HG02642 (cell line): ENCODE results near the gene MYL12A.

Source experiments
- ATAC-seq: cut with Tn5 transposase; IDR thresholded peaks from one replicate; pipeline ENCODE4 v1.9.1; 2021; ENCODE audit warnings: mild to moderate bottlenecking; ENCODE audit not compliant: unreplicated experiment, poor library complexity

Gene MYL12A

DNA sequence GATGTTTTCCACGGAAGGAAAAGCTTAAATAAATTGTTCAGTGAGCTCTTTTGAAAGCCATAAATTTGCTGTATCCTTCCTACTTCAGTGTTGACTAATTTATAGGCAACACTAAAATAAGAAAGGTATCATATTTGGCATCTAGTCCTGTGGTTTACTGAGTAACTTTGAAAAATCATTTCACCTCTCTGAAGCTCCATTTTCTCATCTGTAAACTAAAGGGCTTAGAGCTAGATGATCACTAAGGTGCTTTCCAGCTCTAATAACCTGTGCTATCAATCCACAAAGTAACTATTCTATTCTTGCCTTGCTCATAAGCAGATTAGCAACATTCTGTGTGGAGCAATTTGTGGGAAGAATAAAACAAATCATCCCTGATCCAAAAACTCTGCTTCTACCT is 24.2 kb upstream of the MYL12A start:
- no peak for ATAC-seq

DNA sequence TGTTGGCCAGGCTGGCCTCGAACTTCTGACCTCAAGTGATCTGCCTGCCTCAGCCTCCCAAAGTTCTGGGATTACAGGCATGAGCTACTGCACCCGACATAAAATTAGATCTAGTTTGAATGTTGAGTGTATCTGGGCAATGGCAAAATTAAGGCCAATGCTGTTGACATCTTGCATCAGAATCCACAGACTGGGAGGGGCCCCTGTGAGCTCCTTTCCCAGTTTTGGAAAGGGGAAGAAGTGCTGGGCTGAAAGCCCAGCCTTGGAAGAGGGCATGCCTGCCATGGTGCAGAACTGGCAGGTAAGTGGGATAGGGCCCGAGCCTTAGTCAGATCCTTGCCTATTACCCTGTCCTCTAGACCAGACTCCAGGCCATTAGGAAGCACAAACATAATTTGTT is 23.4 kb upstream of the MYL12A start:
- no peak for ATAC-seq

DNA sequence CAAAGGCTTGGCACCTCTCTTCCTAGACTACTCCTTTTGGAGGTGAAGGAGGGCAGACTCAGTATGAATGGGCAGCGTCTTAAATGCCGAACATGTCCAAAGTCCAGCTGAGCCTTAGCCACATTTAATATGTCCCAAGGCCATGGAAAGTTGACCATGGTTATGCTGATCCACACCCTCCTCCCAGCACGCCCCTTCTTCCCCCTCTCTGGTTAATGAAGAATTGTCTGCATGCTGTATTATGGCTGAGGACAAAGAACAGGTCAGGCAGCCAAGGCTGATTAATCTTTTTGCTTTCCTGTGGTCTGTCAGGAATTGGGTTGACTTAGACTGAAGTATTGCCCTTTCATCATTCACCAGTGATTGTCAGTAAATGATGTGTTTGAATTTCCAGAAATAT is 22.0 kb upstream of the MYL12A start:
- ATAC-seq: no peak

DNA sequence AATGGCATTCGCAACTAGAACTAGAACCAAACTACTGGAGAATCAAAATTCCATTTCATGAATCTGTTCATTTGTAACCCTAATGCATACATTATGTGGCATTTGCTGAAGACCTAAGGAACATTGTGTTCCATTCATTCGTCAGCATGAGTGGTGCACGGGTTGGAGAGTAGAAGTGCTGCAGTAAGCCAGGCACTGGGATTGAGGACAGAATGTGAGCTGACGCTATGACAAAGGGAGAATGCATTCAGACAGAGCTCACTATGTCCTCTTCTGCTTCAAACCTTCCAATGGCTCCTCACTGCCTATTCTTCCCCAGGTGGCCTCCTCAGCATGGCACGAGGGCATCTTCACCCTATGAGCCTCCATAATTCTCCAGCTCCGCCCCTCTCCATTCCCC is 21.6 kb upstream of the MYL12A start:
- no peak for ATAC-seq

DNA sequence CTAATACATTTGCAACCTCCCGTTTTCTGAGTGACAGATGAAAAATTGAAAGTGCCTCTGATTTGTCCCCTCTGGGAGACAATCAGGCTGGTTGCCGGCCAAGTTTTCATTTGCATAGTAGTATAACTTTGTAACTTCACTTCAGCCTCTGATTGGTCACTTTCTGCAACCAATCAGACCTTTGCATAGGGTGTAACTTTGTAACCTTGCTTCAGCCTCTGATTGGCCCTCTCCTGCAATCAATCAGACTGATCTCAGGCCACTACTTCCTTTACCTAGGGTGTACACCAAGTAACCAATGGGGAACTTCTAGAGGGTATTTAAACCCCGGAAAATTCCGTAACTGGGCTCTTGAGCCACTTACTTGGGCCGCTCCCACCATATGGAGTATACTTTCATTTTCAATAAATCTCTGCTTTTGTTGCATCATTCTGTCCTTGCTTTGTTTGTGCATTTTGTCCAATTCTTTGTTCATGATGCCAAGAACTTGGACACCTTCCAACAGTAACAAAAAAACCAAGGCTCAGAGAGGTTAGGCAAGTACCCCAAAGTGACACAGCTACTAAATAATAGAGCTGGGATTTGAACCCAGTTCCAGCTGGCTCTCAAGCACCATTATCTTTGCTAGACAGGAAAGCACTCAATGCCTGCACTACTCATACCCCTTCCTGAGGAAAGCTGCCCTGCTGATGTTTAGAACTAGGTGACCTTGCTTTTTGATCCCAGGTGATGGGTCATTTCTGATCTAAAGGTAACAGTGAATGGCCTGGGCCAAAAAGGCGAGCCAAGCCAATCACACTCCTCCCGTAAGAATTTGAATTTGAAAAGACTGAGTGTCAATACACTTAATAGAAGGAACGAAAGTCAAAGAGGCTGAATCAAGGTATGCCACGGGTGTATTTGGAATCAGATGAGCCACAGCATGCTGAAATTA is 16.9 kb upstream of the MYL12A start:
- ATAC-seq: no peak

DNA sequence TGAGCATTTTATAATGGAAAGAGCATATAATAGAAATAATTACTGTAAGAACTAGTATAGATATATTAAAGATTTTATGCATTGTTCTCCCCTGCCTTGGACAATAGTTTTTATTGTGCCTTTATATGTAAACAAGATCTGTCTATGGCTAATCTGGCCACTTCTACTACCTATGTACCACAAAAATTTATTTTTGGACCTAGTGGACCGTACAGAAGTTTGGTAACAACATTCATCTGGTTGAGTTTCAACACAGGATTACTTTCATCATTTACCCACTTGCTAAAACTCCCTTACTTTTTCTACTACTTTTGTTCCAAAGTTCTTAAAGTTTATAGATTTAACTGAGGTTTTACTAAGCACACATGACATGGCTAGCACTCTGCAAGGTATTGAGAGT is 14.6 kb upstream of the MYL12A start:
- no peak for ATAC-seq

DNA sequence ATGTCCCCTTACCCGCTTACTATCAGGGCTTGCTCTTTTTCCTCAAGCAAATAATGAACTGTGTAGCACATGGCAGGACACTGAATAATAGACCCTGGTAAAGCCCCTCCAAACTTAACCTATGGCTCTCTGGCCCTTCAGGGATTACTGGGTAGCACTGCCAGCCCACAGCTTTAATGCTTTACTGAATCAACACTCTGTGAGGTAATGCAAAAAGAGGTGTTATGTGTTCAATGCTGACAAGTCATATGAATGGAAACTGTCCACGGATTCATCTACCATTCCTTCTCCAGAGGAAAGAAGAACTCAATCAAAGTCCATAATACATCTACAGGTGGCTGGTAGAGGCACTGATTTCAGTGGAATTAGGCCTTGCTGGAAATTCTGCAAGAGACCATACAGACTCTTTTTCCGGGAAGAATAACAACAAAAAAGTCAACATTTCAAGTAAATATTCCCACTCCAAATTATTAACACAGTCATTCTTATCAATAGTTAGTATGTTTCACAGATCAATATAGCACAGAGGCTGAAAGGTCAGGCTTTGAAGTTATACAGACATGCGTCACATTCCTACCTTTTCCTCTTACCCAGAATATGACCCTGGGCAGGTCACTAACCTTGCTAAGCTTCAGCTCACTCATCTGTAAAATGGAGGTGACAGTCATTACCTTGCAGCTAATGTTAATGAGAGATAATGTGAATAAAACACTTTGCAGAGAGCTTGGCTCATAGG is 14.0 kb upstream of the MYL12A start:
- ATAC-seq: no peak

DNA sequence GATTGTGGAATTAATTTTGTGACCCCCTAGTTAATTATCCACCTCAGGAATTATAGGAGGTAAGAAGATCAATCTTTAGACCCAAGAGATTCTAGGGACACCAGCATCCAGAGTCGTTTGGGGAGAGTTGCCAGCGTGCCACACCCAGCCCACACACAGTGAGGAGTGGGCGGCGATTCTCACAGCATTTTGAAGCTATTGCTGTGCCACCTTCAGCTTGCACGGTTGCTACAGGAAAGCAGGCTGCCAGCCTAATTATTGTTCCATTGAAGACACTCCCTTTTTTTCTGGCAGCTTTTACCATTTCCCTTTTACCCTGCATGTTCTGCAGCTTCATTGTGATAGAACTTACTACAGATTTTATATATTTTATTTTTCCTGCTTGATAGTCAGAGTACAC is 13.1 kb upstream of the MYL12A start:
- no peak for ATAC-seq

DNA sequence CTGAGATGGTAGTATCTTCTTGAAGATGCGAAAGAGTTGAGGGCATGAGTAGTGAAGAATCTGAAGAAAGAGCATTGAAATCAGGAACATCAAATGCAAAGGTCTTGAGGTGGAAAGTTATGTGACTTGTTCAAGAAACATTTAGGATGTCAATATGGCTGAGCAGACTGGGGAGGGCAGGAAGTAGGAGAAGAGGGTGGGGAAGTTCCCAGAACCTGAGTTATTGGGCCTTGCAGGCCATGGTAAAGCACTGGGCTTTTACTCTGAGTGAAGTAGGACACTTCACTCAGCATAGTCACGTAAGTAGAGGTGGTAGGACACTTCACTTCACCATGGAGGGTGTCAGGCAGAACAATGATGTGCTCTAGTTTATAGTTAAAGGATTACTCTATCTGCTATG is 11.8 kb upstream of the MYL12A start:
- no peak for ATAC-seq

DNA sequence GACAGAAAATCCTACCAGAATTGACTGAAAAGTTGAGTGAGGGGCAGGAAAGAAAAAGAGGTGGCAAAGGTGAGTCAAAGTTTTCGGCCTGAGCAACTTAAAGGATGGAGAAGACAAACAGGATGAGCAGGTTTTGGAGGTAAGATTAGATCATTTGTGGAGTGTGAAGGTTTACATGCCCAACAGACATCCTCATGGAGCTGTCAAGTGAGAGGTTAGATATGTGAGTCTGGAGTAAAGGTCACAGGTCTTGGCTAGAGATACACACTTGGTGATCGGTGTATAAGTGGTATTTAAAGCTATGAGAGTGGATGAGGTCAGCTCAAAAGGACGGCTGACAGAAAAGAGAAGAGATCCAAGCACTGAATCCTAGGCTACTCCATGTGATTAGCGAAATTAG is 11.1 kb upstream of the MYL12A start:
- ATAC-seq: no peak

DNA sequence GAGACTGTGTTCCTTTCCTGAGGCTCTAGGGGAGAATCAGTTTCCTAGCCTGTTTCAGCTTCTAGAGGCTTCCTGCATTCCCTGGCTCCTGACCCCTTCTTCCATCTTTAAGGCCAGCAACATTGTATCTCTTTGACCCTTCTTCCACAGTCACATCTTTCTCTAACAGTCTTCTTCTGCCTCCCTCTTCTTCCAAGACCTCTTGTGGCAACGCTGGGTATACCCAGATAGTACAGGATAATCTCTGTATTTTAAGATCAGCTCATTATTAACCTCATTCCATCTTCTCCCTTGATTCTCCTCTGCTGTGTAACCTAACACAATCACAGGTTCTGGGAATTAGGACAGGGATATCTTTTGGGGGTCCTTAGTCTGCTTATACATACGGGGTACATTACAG is 8.9 kb upstream of the MYL12A start:
- ATAC-seq: no peak

DNA sequence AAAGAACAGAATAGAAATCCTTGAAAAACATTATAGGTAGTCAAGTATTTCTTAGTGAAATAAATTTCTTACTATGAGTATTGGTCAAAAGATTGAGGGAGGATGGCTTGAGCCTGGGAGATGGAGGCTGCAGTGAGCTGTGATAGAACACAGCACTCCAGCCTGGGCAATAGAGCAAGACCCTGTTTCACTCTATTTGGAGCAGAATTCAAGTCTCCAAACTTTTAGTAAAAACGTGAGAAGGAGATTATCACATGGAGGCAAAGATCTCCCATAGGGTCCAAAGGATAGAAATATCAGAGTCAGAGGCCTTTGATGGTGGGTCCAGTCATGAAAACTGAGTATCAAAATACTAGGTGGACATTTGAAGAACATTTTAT is 2.4 kb upstream of the MYL12A start:
- ATAC-seq: no peak

DNA sequence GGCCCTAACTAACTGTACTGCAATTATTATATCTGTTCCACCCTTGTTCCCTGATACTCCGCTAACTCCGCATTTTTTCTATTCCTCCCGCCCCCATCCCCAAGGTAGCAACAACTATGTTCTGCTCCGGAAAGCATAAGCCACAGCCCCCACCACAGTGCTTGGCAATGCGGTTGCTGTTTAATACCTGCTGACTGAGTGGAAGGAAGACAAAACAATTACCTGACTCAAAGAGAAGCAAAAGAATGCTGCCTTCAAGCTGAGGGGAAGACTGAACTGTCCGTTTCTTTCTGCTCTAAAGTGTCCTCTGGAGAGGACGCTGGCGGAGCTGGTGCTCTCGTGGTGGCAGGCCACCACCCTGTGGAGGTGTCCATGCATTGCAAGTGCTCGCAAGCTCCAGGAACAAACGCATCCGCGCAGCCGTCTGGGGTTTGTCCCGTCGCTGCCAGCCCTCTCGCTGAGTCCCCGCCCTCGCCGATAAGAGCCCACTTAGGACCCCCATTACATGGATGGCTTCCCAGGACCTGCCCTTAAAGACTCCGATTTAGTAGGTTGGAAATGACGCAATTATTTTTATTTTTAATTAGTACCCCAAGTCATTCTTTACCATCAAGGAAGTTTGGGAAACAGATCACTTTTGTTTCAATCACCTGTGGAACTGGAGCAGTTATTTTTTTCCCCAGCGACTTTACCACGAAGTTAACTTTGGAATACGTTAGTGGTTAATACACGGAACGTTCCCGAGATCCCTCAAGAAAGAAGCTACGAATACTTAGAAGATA is 1.6 kb upstream of the MYL12A start:
- peak; percentile 46 for ATAC-seq

DNA sequence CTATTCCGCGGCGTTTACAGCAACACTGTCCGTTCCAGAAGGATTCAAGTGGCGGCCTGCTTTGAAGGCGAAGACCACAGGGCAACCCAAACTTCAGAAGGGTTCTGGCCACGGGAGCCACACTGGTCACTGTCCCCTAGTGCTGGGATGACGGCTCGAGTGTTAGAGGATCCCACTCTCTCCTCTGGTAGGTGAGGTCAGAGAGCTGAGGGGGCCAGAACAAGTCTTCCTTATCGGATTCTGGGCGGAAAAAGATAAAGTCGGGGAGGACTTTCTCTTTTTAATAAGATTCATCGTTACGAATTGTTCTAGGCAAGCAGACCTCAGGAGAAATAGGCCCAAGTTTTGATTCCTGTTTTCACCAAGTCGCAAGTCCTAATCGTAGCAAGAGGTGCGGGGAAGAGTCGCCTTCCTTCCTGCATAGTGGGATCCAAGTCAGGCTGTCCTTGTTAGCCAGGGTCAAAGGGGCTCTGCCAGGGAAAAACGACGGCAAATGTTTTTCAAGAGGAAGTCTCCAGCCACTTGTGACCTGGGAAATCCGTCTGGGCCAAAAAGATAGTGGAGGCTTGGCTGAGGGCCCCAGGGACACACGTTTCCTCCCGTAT is 864 bp upstream of the MYL12A start:
- peak; percentile 0 for ATAC-seq

DNA sequence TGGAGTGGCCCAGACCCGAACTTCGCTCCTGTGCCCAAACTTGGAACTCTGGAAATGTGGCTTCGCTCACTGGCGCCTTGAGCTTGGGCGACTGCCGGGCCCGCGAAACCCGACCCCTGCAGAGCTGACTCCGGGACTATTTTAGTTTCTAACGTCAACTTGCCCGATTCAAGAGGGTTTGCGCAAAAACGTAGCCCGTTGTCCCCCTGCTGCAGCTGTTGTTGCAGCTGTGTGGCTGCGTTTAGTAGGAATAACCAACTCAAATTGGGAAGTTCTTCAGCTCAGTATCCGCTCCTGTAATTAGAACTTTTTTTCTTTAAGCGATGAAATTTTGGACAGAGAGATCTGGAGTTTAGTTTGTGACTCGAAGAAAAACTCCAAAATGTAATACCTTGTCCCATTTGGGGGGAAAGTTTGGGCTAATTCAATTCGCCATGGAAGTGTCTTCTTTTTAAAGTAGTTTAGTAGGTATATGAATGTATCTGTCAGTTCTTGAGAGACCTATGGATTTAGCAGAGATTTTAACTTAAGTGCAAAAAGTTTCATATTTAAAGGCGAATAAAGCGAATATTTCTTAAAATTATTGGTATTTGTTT is 559 bp downstream of the MYL12A start:
- ATAC-seq: no peak

DNA sequence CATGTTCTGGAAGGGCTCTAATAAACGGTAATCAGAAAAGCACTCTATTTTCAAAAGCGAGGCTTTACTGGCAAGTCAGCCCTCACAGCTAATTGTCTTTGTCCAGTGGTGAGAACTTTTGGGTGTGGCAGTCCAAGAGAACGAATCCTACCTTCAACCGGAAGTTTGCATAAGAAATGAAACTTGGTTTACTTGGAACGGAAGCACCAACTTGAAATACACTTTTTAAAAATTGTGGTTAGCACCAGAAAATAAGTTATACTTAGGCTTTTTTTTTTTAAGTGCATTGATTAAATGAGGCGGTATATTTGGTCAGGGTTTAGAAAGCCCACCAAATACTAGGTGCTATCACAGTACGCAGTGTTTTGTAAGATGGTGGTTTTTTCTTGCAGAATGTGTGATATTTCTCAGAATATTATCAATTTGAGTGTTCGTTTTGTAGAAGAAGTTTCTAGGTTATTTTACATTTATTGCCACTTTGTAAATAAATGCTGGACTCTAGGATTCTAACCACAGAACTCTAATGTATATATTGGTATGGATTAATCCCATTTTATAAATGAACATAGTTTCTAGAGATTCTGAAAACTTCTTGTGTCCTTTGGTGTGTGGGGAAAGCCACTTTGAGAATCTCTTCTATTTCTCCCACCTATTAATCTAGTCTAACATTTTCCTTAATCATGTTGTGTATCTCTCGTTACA is 1.2 kb downstream of the MYL12A start:
- ATAC-seq: no peak

DNA sequence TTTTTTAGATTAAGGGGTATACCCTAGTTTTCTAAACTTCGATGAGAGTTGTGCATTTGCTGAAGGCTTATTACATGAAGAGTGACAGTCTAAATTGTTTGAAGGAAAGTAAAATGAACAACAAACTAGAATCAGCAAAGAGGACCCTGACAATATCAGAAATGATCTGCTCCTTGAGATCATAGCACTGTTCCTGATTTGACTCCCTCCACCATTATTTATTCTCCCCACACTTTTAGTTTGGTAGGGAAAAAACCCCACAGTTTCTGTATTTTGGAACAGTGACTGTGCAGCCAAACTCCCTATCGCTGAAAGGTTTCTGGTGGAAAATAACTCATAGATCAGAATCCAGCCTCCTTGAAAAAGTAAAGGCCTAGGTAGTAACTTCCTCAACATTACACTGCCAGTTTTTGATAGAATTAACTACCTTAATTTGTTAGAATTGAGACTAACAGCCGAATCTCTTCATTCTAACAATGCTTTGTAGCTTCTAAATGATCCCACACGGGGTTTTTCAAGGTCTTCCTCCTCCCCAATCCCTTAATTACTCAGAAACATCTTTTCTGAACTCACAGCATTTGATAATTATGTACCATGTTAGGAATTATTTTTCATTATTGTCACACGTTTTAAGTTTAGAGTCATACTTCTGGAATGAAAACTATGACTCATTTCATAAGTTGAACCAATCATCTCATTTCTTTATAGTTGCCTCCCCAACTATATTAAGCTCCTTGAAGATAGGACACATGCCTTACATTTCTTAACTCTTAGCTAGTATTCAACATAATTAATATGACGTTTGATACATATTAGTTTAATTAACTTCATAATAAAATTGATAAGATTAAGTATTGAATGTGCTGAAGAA is 2.9 kb downstream of the MYL12A start:
- ATAC-seq: no peak

DNA sequence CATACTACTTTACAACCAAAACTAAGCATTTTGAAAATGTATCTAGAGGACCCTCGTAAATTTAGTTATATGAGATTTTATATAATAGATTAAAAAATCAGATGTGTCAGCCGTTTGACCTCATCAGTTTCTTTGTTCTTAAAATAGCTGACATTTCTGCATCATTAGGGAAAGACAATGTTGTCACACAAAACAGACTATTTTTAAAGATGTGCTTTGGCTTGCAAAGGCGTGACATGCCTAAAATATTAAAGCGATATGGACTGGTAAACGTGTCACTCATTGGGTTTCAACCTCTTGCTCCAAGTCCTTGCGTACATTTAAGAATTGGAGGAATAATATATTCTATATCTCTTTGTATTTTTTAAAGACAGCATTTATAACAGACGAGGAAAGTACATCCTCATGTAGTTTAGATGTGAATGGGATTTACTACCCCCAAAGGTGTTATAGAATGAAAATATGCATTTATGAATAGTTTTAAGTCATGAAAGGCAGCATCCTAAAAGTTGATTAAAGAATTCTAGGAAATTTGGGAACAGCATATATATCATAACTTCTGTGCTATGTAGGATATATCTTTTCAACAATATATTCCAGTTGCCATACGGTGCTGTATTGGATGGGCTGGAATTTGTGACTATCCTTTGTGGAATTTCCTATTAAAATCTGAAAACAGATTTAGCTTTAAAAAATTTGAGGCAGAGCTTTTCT is 3.8 kb downstream of the MYL12A start:
- no peak for ATAC-seq
